Measurements from ENCODE around the gene ZNF680. TPM values are rescaled to one million over a fixed set of nuclear protein-coding genes. Genes with fewer than 3 reads are reported as not detected.
"Not testable (repeated sequence)": the region's sequence is repeated elsewhere in the genome, so short reads cannot be mapped to it uniquely, and the experiment has no call there.

ZNF680 gene
- polyA plus RNA-seq, 3 donors = 14.7 to 15.5 (median 15.2) TPM

GRCh38 chr7:64559206-64559605 is 3.7 kb downstream of the ZNF680 start:
- DNase-seq = no peak

DNA sequence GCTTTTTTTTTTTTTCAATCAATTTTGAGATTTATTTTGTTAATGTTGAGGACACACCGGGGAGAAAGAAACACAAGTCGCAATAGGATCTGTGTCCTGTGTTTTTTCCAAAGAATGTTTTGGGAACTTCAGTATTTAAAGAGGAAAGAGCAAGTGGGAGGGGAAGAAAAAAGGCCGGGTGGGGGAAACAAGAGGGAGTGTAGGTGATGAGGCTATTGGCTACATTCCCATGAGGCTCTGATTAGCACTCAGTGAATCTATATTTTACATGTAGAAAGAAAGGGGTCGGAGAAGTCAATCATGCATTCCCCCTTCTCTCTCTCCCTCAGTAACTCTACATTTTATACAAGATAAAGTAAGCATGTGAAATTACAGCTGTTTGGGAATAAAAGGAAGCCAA is 4.1 kb downstream of the ZNF680 start:
- no peak for DNase-seq

DNA sequence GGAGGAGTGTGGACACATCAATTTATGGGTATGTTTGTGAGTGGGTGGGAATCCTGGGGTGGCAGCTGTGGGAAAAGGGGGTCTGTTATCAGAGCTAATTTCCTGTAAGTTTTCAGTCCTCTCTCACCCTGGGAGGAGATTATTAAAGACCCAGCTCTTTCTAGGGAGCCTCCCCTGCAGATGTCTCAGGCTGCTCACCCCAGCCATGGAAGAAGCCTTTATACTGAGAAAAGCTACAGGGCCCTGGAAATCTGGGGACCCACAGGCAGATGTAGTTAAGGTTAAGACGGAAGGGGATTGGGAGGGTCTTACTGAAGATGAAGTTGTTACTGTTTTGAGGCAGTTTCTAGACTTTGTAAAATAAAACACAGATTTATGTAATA is 4.6 kb downstream of the ZNF680 start:
- no peak for DNase-seq

GRCh38 chr7:64557601-64558322 is 5.1 kb downstream of the ZNF680 start:
- DNase-seq = no peak

DNA sequence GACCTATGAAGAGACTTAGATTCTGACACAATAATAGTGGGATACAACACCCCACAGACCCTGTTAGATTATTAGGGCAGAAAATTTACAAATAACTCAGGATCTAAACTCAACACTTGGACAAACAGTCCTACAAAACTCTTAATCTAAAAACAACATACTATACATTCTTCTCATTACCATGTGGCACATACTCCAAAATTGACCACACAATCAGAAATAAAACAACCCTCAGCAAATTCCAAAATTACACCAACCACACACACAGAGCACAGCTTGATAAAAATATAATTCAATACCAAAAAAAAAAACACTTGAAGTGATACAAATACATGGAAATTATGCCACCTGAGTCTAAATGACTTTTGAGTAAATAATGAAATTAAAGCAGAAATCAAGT is 7.8 kb downstream of the ZNF680 start:
- DNase-seq = no peak

DNA sequence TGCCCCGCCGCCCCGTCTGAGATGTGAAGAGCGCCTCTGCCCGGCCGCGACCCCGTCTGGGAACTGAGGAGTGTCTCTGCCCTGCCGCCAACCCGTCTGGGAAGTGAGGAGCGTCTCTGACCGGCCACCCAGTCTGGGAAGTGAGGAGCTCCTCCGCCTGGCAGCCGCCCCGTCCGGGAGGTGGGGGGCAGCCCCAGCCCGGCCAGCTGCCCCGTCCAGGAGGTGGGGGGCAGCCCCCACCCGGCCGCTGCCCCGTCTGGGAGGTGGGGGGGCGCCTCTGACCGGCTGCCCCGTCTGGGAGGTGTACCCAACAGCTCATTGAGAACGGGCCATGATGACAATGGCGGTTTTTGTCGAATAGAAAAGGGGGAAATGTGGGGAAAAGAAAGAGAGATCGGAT is 8.7 kb downstream of the ZNF680 start:
- DNase-seq = not testable (repeated sequence)

DNA sequence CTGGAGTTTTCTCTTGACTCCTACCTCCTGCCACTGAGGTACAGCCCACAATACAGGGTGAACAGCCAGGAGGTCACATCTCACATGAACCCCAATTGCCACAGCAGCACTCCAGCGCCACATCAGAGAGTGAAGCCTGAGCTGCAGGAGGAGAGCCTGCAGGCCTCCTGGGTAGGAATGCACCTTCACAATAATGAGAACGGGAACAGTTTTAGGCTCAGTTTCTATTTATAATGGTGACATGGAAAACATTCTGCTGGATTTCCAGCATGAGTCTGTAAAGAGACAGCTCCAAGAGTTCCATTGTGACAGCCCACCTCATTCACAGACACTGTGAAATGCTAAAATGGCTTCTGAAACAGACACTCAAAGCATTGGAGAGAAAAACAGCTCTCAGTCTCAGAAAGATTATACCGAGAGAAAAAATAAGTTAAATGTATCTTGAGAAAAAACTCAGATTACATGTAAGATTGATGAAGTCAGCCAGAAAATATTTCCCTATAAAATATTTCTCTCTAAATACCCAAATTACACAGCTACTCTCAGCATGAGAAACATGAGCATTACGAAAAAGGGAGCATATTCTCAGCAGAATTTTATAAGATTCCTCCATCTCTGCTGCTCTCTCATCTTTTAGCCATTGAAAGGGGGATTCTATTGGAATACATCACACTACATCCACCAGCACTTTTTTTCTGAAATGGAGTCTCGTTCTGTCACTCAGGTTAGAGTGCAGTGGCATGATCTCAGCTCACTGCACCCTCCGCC is 11.3 kb downstream of the ZNF680 start:
- DNase-seq = no peak

DNA sequence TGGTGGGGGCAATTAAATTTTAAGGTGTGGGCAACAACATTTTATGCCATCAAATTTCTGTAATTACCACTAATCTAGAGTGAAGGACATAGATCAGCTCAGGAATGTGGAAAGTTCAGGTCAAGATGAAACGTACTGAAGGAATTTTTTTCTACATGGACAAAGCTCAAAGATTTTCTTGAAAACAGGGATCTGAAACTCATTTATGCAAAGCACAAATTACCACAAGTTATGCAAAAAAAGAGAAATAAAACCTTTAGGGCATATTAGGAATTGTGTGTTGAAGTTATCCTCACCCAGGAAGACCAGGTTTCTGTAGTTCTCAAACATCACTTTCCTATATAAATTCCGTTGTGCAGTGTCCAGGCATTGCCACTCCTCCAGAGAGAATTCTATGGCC is 18.9 kb downstream of the ZNF680 start:
- DNase-seq = no peak

DNA sequence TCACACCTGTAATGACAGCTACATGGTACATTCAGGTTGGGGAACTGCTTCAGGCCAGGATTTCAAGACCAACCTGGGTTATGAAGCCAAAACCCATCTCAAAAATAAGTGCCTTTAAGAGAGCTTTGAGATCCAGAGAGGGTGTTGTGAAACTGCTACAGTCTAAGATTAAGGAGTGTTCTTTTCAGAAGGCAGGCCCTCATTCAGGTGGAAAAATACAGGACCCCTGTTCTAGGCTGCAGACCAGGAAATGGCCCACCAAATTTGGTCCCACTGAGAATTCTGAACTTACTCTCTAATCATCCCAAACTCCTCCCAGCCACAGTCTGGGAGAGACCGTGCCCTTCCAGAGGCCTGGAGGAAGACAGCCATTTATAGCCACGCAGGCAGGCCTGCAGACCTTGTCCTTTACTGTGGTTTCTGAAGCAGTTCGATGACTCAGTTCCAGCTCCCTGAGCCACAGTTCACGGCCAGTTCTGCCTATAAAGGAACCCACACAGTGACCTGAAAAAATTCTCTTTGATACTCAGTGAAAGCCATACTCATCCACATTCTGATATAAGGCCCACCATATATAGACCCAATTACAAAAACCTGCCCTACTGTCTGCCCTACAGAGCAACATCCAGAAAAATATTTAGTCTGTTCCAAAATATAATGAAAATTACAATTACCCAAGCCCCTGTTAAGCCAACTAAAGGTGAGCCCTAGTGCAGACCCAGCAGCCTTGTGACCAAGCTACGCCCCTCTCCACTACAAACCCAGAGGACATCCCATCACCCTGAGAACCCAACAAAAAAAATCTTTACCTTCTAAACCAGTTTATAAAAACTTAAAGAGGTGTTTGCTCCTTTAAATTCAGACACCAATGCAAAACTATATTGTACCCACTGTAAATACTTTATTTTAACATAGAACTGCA is 21.2 kb downstream of the ZNF680 start:
- DNase-seq = no peak

DNA sequence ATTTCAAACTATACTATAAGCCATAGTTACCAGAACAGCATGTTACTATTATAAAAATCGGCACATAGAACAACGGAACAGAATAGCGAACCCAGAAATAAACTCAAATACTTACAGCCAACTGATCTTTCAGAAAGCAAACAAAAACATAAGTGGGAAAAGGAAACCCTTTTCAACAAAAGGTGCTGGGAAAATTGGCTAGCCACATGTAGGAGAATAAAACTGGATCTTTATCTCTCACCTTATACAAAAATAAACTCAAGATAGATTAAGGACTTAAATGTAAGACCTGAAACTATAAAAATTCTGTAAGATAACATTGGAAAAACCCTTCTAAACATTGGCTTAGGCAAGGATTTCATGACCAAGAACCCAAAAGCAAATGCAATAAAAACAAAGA is 29.1 kb downstream of the ZNF680 start:
- no peak for DNase-seq

DNA sequence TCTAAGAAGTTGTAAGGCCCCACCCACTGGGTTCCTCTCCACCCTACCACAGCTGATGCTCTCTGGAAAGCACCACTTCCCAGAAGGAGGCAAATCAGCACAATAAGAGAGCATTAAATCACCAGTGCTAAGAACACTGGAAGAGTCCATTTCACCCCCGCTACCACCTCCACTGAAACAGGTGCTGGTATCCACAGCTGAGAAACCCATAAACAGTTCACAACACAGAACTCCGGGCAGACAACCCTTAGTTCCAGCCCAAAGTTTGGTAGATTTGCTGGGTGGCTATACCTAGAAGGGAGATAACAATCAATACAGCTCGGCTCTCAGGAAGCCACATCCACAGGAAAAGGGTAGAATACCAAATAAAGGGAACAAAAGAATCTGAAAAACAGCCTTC is 34.1 kb downstream of the ZNF680 start:
- no peak for DNase-seq

DNA sequence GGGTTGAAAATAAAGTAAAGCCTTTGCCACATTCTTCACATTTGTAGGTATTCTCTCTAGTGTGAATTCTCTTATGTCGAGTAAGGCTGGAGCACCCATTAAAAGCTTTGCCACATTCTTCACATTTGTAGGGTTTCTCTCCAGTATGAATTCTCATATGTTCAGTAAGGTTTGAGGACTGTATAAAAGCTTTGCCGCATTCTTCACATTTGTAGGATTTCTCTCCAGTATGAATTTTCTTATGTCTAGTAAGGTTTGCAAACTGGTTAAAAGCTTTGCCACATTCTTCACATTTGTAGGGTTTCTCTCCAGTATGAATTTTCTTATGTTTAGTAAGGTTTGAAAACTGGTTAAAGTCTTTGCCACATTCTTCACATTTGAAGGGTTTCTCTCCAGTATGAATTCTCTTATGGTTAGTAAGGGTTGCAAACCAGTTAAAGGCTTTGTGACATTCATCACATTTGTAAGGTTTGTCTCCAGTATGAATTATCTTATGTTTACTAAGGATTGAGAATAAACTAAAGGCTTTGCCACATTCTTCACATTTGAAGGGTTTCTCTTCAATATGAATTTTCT is 41.4 kb downstream of the ZNF680 start:
- DNase-seq = no peak

DNA sequence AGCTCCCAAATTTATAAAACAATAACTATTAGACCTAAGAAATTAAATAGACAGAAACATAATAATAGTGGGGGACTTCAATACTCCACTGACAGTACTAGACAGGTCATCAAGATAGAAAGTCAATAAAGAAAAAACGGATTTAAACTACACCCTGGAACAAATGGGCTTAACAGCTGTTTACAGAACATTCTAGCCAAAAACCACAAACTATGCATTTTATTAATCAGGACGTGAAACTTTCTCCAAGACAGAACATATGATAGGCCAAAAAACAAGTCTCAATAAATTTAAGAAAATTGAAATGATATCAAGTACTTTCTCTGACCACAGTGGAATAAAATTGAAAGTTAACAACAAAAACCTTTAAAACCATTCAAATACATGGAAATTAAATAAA is 46.4 kb downstream of the ZNF680 start:
- no peak for DNase-seq

- DNase-seq = no peak
Observed at GRCh38 chr7:64515781-64516180, 47.1 kb downstream of the ZNF680 start.

- no peak for DNase-seq
Observed at GRCh38 chr7:64515330-64515729, 47.5 kb downstream of the ZNF680 start.

DNA sequence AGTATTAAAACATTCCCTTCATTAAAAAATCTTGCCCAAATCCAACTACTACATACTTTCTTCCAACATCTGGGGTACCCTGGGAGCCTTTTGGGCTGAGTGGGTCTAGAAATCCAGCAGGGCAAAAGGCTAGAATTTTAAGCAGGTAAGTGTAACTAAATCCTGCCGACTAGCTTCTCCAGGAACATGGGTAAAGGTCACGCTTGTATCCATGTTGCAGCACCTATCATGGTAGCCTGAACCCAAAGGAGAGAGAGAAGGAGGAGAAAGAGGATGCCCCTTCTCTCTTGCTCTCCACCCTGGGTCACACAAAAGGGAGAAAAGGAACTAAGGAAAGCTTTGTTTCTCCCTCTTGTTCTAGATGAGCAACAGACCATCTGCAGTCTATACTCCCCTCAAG is 53.3 kb downstream of the ZNF680 start:
- DNase-seq = no peak

DNA sequence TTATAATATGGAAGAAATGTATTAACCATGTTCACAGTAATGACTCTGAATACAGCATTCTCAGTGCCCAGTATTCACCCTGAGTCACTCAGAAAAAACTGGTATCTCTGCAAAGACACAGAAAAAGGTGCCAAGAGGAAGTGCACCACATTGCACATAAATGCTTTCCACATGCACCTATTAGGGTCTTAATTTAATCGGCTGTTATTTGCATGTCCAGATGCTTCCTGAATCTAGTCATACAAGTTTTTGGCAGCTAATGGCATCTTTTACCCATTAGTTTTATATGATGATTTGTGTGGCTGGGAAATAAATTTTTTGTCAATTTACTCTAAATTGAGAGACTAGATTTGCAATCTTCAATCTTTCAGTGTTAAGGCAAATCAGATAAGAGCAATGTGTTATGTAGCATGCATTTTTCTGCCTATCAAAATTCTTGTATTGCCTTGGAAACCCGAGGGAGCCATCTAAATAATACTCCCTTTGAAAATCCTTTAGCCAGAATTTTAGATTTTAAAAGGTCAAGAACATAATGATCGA is 58.2 kb downstream of the ZNF680 start:
- no peak for DNase-seq

DNA sequence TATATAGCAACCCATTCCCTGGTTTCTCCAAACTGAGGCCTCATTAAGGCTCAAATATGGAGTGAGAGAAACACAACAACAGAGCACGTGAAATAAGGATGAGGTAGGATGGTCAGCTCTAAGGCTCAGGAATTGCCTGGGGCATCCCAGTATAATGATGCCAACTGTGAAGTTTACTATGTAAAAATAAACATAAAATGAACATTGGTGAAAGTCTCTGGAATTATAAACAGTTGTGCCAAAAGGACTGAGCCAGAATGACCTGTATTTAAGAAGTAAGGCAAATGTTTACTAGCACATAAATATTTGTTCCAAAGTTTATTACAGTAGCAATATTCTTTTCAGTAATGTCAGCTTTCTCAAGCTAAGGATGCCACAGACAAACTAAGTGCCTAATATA is 64.6 kb downstream of the ZNF680 start:
- DNase-seq = no peak

- peak; percentile 11 for DNase-seq
Observed at GRCh38 chr7:64494912-64495461, 67.9 kb downstream of the ZNF680 start.

- DNase-seq = no peak
Observed at GRCh38 chr7:64485623-64486022, 77.2 kb downstream of the ZNF680 start.

Measured in renal pelvis (tissue), 4 donors.